ENCODE data around the gene MIOS.

- TF ChIP-seq CTCF (IDR thresholded peaks at IDR 0.05 in 8 of 11, conservative IDR thresholded peaks at IDR 0.05 in 3 of 11) (no peak), POLR2A (IDR thresholded peaks at IDR 0.05) (no peak)
Observed at GRCh38 chr7:7568553-7568952, 1.9 kb downstream of the MIOS start.
